GM19467 (cell line): ENCODE data around the gene ADNP2.

Experiments
- ATAC-seq: cut with Tn5 transposase; IDR thresholded peaks from one replicate; pipeline ENCODE4 v1.9.1; 2021; ENCODE audit warnings: mild to moderate bottlenecking, moderate library complexity; ENCODE audit not compliant: unreplicated experiment

The ADNP2 gene

DNA sequence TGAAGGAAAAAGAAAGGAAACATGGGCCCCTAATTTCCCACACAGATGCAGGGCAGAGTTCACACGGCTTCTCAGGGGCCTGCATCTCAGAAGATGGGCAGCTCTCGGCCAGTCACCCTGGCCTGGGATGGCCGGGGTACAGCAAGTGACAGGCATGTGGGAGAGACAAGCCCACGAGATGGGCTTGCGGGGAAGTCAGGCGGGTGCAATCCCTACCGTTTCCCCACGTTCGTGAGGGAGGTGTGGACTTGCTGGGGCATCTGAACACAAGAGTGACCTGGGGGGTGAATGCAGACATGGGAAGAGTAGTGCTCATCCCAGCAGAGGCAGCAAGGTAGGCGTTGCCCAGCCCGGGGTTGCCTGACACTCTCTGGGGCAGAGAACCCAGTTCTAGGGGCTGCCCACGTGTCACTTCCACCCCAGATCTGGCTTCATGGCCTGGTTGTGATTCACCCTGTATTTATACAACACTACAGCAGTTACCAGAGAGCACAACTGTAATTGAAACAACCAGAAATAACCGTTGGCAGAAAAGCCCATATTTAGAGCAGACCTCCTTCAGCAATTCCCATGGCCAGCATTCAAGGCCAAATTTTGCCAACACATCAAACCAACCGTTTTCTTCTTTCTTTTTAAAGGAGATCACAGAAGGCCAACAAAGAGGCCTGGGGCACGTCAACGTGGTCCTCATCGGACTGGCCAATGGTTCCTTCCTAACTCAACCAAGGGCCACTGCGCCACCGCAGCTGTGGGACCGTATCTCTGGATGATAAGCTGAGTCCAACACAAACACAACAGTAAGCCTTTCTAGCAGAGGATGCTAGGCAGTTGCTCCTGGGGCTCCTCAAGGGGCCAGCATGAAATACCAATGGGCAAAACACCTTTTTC lies 79.8 kb downstream of the ADNP2 start:
- ATAC-seq = no peak

DNA sequence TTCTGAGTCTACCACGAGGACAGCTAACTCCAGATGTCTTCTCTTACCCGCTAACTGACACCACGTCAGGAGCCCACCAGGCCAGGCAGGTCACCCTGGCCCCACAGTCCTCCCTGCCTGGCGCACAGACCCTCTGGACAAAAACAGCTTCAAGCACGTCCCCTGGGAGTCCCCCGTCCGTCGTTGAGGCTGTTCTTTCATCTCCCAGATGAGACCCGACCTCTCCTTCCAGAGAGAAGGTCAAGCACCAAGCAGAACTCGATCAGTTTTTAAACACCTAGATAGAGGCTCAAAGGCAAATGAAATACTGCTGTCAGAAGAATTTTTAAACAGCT lies 80.4 kb downstream of the ADNP2 start:
- no peak for ATAC-seq
